T-cell (primary cell): ENCODE results near the gene APC2. TPM values are rescaled to one million over a fixed set of nuclear protein-coding genes. Genes with fewer than 3 reads are reported as not detected.

Source experiments
- ATAC-seq, 4 experiments: fragments of 200-7000 bp in 3 of 4; fragments of 150-1000 bp in 1 of 4; cut with Tn5 transposase; replicated peaks in 1 of 4; 1 replicate in 3 of 4; 2 replicates in 1 of 4; pipeline ENCODE4 v1.10.0; 2021; ENCODE audit warnings: moderate library complexity in 3 of 4, mild to moderate bottlenecking in 2 of 4, moderate number of reproducible peaks in 1 of 4
- CTCF ChIA-PET, 2 donors: fragments of 300-600 bp; sonication (Branson Sonifier 250); formaldehyde crosslinking; loops; one replicate each; lab custom pipeline; 2022; ENCODE audit warnings: antibody characterized with exemption in 2 of 2; lab: Charles Lee
- POLR2A ChIA-PET, 2 donors: fragments of 300-600 bp; sonication (Branson Sonifier 250); formaldehyde crosslinking; loops; one replicate each; lab custom pipeline; 2022; ENCODE audit warnings: antibody characterized with exemption in 2 of 2; lab: Charles Lee
- DNase-seq, 35 experiments: peaks; one replicate each; pipeline versions ENCODE4 v3.0.0 to v3.0.0-alpha.2; 2013 to 2023
- H3K27ac ChIP-seq: one replicate; pipeline ENCODE4 v1.5.1; 2013; ENCODE audit warnings: low read length
- H3K27me3 ChIP-seq, 2 experiments: replicated peaks in 1 of 2; 1 replicate in 1 of 2; 2 replicates in 1 of 2; pipeline versions ENCODE4 v1.6.1 to v1.7.0; 2013; ENCODE audit warnings: low read length in 1 of 2, mixed read lengths in 1 of 2; ENCODE audit not compliant: control insufficient read depth in 2 of 2, insufficient read depth in 2 of 2; ENCODE audit errors: extremely low read depth in 1 of 2
- H3K36me3 ChIP-seq, 2 donors: 1 replicate in 1 of 2; 2 replicates in 1 of 2; pipeline versions ENCODE4 v1.6.1 to v1.7.0; 2013; ENCODE audit warnings: low read length in 1 of 2; ENCODE audit not compliant: control insufficient read depth in 2 of 2, insufficient read depth in 1 of 2; ENCODE audit errors: extremely low read depth in 1 of 2
- H3K4me1 ChIP-seq, 2 experiments: 1 replicate in 1 of 2; 2 replicates in 1 of 2; pipeline versions ENCODE4 v1.6.1 to v1.7.0; 2013; ENCODE audit warnings: low read length in 2 of 2, mixed read lengths in 1 of 2; ENCODE audit not compliant: insufficient read depth in 2 of 2, control insufficient read depth in 1 of 2; ENCODE audit errors: extremely low read depth in 1 of 2
- H3K4me3 ChIP-seq, 2 donors: 1 replicate in 1 of 2; 2 replicates in 1 of 2; pipeline versions ENCODE4 v1.5.1 to v1.7.0; 2013; ENCODE audit warnings: mild to moderate bottlenecking in 2 of 2, low read length in 1 of 2, moderate library complexity in 1 of 2; ENCODE audit not compliant: control insufficient read depth in 1 of 2; ENCODE audit errors: extremely low read depth in 1 of 2
- H3K9me3 ChIP-seq: 2 replicates; pipeline ENCODE4 v1.7.0; 2013
- H3K27ac Mint-ChIP-seq, 2 donors: one replicate each; pipeline ENCODE4 v1.8.0; 2020 to 2021; ENCODE audit warnings: mild to moderate bottlenecking in 2 of 2, mixed read lengths in 2 of 2
- H3K27me3 Mint-ChIP-seq, 2 donors: one replicate each; pipeline ENCODE4 v1.8.0; 2021 to 2022; ENCODE audit warnings: mixed read lengths in 2 of 2
- H3K36me3 Mint-ChIP-seq: one replicate; pipeline ENCODE4 v1.8.0; 2021; ENCODE audit warnings: mixed read lengths
- H3K4me1 Mint-ChIP-seq, 3 donors: one replicate each; pipeline ENCODE4 v1.8.0; 2020 to 2022; ENCODE audit warnings: mixed read lengths in 3 of 3, mild to moderate bottlenecking in 1 of 3
- H3K4me3 Mint-ChIP-seq, 3 donors: one replicate each; pipeline ENCODE4 v1.8.0; 2020 to 2022; ENCODE audit warnings: mild to moderate bottlenecking in 3 of 3, mixed read lengths in 3 of 3, moderate library complexity in 3 of 3
- H3K9me3 Mint-ChIP-seq, 3 donors: one replicate each; pipeline ENCODE4 v1.8.0; 2020 to 2022; ENCODE audit warnings: mixed read lengths in 3 of 3
- WGBS: methylation state at CpG from one replicate; pipeline ENCODE4 v1.1.5; 2013; ENCODE audit warnings: missing lambda C conversion rate; ENCODE audit not compliant: insufficient coverage; 5-methylcytosine and 5-hydroxymethylcytosine counted together
- total RNA-seq, 35 experiments: library from RNA in 6 of 35; stranded (reverse) in 6 of 35; fragments of 120-200 nt in 1 of 35; gene quantifications; one replicate each; pipeline versions ENCODE4 v1.2.1 to v1.2.4 and lab custom pipeline; 2013 to 2026

APC2 gene
- total RNA-seq, 5 donors from 2014 or later (not counting 1 experiment from before 2014, with no cell fraction given): 0.08 to 0.29 (median 0.13) TPM

DNA sequence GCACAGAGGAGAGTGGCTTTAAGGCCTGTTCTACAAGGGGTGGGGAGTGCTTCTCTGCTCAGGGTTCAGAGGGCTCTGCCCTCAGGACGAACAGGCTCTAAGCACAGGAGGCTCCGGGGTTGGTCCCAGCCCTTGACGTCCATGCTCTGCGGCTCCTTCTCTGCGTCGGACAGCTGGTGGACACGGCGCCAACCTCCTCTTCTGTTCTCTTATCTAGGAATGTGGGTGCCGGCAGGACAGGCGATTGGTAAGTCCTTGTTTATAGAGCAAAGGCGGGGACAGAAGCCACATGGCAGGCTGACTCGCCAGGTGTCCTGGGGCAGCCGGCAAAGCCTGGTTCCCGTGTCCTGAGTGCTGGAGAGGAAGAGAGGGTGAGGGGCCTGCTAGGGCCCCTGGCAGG, 20.2 kb upstream of the APC2 start:
- no peak for DNase-seq
- no peaks in the 10 kb centered on the region for H3K9me3 Mint-ChIP-seq
- peaks cover 0 to 2% (median 0%) of the 10 kb centered on the region in 3 donors for H3K4me1 Mint-ChIP-seq
- no peaks in the 10 kb centered on the region for H3K4me1 ChIP-seq
- WGBS: 98% methylated on average over 7 of the region's 14 CpGs
- H3K9me3 ChIP-seq: no peaks in the 10 kb centered on the region
- H3K27me3 ChIP-seq: no peaks in the 10 kb centered on the region
- peaks cover 11% of the 10 kb centered on the region for H3K36me3 Mint-ChIP-seq
- ChIA-PET POLR2A (no interaction called here), CTCF (no interaction called here)
- no peaks in the 10 kb centered on the region for H3K27me3 Mint-ChIP-seq
- no peak overlapping the region for H3K4me3 ChIP-seq
- peaks cover 22 to 89% of the 10 kb centered on the region in 2 donors for H3K36me3 ChIP-seq
- H3K27ac Mint-ChIP-seq: no peak overlapping the region
- no peak for ATAC-seq
- H3K27ac ChIP-seq: no peak overlapping the region
- no peak overlapping the region for H3K4me3 Mint-ChIP-seq

GRCh38 chr19:1430246-1430645, 19.7 kb upstream of the APC2 start:
- Mint-ChIP-seq H3K27ac (no peak overlapping the region), H3K9me3 (no peaks in the 10 kb centered on the region), H3K4me3 (no peak overlapping the region), H3K4me1 (no peaks in the 10 kb centered on the region), H3K36me3 (peaks cover 8% of the 10 kb centered on the region), H3K27me3 (no peaks in the 10 kb centered on the region)
- Histone ChIP-seq H3K27me3 (no peaks in the 10 kb centered on the region), H3K4me3 (no peak overlapping the region), H3K27ac (no peak overlapping the region), H3K36me3 (peaks cover 18 to 86% of the 10 kb centered on the region in 2 donors), H3K9me3 (no peaks in the 10 kb centered on the region), H3K4me1 (no peaks in the 10 kb centered on the region)
- ATAC-seq (peak in 1 of 4 experiments; percentile 8), DNase-seq (no peak)
- WGBS: 98% methylated on average over 9 of the region's 14 CpGs
- POLR2A ChIA-PET: no interaction called here
- CTCF ChIA-PET: no interaction called here

GRCh38 chr19:1431759-1432506, 18.0 kb upstream of the APC2 start:
- H3K36me3 Mint-ChIP-seq: peaks cover 9% of the 10 kb centered on the region
- no peaks in the 10 kb centered on the region for H3K27me3 ChIP-seq
- H3K4me1 ChIP-seq: no peaks in the 10 kb centered on the region
- POLR2A ChIA-PET: no interaction called here
- no peaks in the 10 kb centered on the region for H3K27me3 Mint-ChIP-seq
- H3K4me3 ChIP-seq: no peak overlapping the region
- no peak overlapping the region for H3K27ac Mint-ChIP-seq
- no peaks in the 10 kb centered on the region for H3K9me3 ChIP-seq
- DNase-seq (no peak), ATAC-seq (no peak)
- H3K27ac ChIP-seq: no peak overlapping the region
- CTCF ChIA-PET: no interaction called here
- no peaks in the 10 kb centered on the region for H3K9me3 Mint-ChIP-seq
- no peaks in the 10 kb centered on the region for H3K4me1 Mint-ChIP-seq
- no peak overlapping the region for H3K4me3 Mint-ChIP-seq
- H3K36me3 ChIP-seq: peaks cover 16 to 75% of the 10 kb centered on the region in 2 donors
- WGBS: 91% methylated on average over 17 of the region's 24 CpGs

DNA sequence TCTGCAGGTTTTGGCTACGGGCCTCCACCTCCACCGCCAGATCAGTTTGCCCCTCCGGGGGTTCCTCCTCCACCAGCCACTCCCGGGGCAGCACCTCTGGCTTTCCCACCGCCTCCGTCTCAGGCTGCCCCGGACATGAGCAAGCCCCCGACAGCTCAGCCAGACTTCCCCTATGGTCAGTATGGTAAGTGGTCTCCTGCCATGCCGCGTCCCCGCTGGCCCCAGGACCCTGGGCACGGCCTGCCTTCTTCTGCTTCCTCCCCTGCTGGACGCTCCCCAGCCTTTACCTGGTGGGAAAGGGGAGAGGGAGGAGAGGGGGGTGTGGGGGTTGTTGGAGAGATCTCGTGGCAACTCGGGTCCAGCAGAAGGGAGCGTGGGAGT, 17.4 kb upstream of the APC2 start:
- DNase-seq: no peak
- Mint-ChIP-seq H3K27me3 (no peaks in the 10 kb centered on the region), H3K36me3 (peaks cover 9% of the 10 kb centered on the region), H3K9me3 (no peaks in the 10 kb centered on the region), H3K4me1 (no peaks in the 10 kb centered on the region), H3K4me3 (no peak overlapping the region), H3K27ac (no peak overlapping the region)
- ChIA-PET CTCF (no interaction called here), POLR2A (no interaction called here)
- Histone ChIP-seq H3K27me3 (no peaks in the 10 kb centered on the region), H3K36me3 (peaks cover 16 to 71% of the 10 kb centered on the region in 2 donors), H3K4me3 (no peak overlapping the region), H3K9me3 (no peaks in the 10 kb centered on the region), H3K27ac (no peak overlapping the region), H3K4me1 (peaks cover 0 to under 1% of the 10 kb centered on the region in 2 experiments)
- 89% methylated on average over 5 of the region's 16 CpGs for WGBS
- ATAC-seq: no peak

- POLR2A ChIA-PET: no interaction called here
- Histone ChIP-seq H3K27me3 (no peaks in the 10 kb centered on the region), H3K27ac (no peak overlapping the region), H3K9me3 (no peaks in the 10 kb centered on the region), H3K4me1 (peaks cover 0 to 6% of the 10 kb centered on the region in 2 experiments), H3K4me3 (no peak overlapping the region), H3K36me3 (peaks cover 16 to 62% of the 10 kb centered on the region in 2 donors)
- 92% methylated on average over 38 of the region's 47 CpGs for WGBS
- Mint-ChIP-seq H3K27ac (no peak overlapping the region), H3K9me3 (no peaks in the 10 kb centered on the region), H3K4me3 (no peak overlapping the region), H3K36me3 (peaks cover 12% of the 10 kb centered on the region), H3K4me1 (peaks cover 5 to 8% (median 7%) of the 10 kb centered on the region in 3 donors), H3K27me3 (no peaks in the 10 kb centered on the region)
- ATAC-seq (no peak), DNase-seq (no peak)
- CTCF ChIA-PET: no interaction called here
These were observed 16.5 kb upstream of the APC2 start for GRCh38 chr19:1433119-1434039.

DNA sequence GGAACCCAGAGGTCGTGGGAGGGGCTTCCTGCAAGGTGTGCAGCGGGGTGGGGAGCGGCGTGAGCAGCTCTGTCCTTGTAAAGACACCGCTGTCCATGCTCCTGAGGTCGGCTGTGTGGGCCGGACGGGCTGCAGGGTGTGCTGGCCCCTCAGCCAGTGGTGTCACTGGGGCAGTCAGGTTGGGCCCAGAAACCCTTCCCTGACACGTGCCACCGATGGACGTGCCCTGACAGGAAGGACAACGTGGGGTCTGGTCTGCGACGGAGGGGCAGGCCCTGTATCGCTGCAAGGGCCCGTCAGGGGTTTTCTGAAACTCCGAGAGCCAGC, 15.9 kb upstream of the APC2 start:
- POLR2A ChIA-PET: no interaction called here
- WGBS: 95% methylated on average over 17 of the region's 17 CpGs
- no peaks in the 10 kb centered on the region for H3K27me3 Mint-ChIP-seq
- Histone ChIP-seq H3K27me3 (no peaks in the 10 kb centered on the region), H3K4me3 (no peak overlapping the region), H3K36me3 (peaks cover 13 to 57% of the 10 kb centered on the region in 2 donors), H3K4me1 (peaks cover 0 to 7% of the 10 kb centered on the region in 2 experiments), H3K9me3 (no peaks in the 10 kb centered on the region), H3K27ac (no peak overlapping the region)
- H3K36me3 Mint-ChIP-seq: peaks cover 12% of the 10 kb centered on the region
- peaks cover 7 to 8% (median 8%) of the 10 kb centered on the region in 3 donors for H3K4me1 Mint-ChIP-seq
- CTCF ChIA-PET: no interaction called here
- DNase-seq: no peak
- H3K27ac Mint-ChIP-seq: no peak overlapping the region
- no peaks in the 10 kb centered on the region for H3K9me3 Mint-ChIP-seq
- no peak for ATAC-seq
- H3K4me3 Mint-ChIP-seq: no peak overlapping the region
